ENCODE measurements around the gene ERCC2.

Gene ERCC2

DNA sequence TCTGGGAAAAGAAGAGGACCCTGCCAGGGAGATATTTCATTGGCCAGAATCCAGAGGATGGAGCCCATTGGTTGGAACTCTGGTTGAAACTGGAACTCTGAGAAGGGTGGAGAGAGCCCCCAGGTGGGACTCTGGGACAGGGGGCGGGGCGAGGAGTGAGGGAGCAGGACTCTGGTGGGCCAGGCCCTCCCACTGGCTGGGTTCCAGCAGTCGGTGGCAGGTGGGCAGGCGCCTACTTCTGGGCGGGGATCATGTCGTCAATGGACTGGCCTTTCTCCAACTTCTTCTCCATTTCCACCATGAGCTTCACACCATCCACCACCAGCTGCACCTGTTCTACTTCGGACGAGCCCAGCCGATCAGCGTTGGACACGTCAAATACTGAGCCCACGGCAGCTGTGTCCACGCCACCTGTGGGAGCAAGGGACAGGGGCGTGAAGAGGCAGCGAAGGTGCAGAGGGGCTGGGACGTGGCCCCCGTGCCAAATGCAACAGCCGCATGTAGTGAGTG, 63.8 kb downstream of the ERCC2 start:
- no peak overlapping the region for H3K4me3 ChIP-seq (ENCODE audit: low read length)
- no peak for TF ChIP-seq CTCF (conservative IDR thresholded peaks at IDR 0.05; ENCODE audit: low read depth, low read length)
- DNase-seq (ENCODE audit: low read depth) = no peak

GRCh38 chr19:45306040-45306439, 64.3 kb downstream of the ERCC2 start:
- TF ChIP-seq CTCF (conservative IDR thresholded peaks at IDR 0.05; ENCODE audit: low read depth, low read length) = no peak
- no peak overlapping the region for H3K4me3 ChIP-seq (ENCODE audit: low read length)
- no peak for DNase-seq (ENCODE audit: low read depth)

DNA sequence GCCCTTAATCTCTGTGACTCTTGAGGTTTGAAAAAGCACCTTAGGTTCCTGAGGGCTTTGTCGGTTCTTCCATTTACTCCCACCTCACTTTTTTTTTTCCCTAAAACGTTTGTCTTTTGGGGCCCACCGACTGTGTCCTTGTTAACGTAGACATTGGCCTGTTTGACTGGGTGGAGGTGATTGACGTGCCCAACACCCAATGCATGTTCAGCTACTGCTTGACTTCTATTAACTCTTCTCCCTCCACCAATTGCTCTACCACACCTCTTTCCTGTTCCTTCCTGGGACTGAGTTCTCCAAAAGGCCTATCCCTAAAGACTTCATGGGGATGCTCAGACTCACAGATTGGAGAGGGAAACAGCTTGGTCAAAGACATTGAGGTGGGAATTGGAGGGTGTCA, 65.0 kb downstream of the ERCC2 start:
- no peak overlapping the region for H3K4me3 ChIP-seq (ENCODE audit: low read length)
- no peak for TF ChIP-seq CTCF (conservative IDR thresholded peaks at IDR 0.05; ENCODE audit: low read depth, low read length)
- no peak for DNase-seq (ENCODE audit: low read depth)

GRCh38 chr19:45305007-45305406, 65.4 kb downstream of the ERCC2 start:
- no peak overlapping the region for H3K4me3 ChIP-seq (ENCODE audit: low read length)
- TF ChIP-seq CTCF (conservative IDR thresholded peaks at IDR 0.05; ENCODE audit: low read depth, low read length) = no peak
- no peak for DNase-seq (ENCODE audit: low read depth)

DNA sequence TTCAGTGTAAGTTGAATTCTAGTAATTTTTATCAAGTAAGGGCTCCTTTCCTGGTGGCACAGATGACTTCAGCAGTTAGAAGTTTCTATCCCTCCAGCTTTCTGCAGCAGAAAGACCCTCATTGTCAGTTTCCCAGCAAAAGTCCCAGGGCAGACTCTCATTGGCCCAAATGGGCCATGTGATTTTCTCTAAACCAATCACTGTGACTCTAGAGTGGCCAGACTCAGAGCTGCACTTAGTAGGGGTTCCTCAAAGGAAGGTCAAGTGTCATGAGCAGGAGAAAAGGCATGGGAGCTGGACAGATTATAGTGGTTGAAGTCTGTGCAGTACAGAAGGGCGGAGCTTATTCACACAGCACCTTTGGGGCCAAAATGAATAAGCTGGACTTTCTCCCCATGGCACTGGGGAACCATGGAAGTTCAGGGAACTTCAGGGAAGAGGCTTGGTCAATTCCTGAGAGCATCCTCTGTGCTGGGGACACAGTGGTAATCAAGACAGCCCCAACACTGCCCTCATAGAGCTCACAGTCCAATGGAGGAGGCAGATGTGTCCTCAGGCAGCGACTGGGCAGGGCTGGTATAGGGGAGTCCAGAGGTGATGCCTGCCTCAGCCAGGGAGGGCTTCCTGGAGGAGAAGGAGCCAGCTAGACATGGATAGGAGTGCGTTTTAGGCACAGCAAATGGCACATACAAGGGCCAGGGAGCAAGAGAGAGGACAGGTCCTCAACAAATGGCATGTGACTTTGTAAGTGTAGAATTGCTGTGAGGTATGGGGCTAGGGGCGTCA, 66.0 kb downstream of the ERCC2 start:
- TF ChIP-seq CTCF (conservative IDR thresholded peaks at IDR 0.05; ENCODE audit: low read depth, low read length) = no peak
- no peak overlapping the region for H3K4me3 ChIP-seq (ENCODE audit: low read length)
- no peak for DNase-seq (ENCODE audit: low read depth)

DNA sequence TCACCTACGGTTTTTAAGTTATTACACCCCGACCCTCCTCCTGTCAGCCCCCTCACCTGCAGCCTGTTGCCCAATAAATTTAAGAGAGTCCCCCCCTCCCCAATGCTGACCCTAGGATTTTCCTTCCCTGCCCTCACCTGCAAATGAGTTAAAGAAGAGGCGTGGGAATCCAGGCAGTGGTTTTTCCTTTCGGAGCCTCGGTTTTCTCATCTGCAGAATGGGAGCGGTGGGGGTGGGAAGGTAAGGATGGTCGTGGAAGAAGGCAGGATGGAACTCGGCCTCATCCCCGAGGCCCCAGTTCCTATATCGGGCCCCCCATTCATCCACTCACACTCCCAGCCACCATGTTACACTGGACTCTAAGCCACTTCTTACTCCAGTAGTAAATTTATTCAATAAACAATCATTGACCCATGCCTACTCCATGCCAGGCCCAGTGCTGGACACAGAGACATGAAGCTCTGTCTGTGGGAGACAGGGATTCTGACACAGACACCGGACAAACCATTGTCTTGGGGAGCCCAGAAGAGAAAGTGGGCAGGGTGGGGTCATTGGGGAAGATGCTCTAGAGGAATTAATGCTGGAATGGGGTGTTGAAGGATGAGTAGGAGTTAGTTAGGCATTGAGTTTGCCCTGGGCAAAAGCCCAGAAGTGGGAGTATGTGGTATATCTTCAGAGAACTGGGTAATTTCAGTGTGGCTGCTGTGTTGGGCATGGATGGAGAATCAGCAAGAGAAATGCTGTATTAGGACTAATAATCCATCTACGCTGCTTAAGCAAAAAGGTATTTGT, 66.9 kb downstream of the ERCC2 start:
- DNase-seq (ENCODE audit: low read depth) = no peak
- no peak overlapping the region for H3K4me3 ChIP-seq (ENCODE audit: low read length)
- no peak for TF ChIP-seq CTCF (conservative IDR thresholded peaks at IDR 0.05; ENCODE audit: low read depth, low read length)

All from retinal pigment epithelial cell (primary cell).